GM23248 (cell line): Measurements from ENCODE around the gene SMIM13. TPM values are rescaled to one million over a fixed set of nuclear protein-coding genes. Genes with fewer than 3 reads are reported as not detected.
A peak's percentile ranks its signal among the peaks of the same experiment; 100 is the strongest.

Experiments
- DNase-seq: peaks from one replicate; pipeline ENCODE4 v3.0.0-alpha.2; 2015
- H2AFZ ChIP-seq: fragments of 200-600 bp; sonication (generic); 2 replicates; pipeline ENCODE4 v1.6.1; 2016; ENCODE audit warnings: antibody characterized with exemption
- H3F3A ChIP-seq: fragments of 200-600 bp; sonication (generic); 2 replicates; pipeline ENCODE4 v1.6.1; 2016; ENCODE audit warnings: mild to moderate bottlenecking, antibody characterized with exemption, mixed run types; ENCODE audit not compliant: insufficient read depth
- H3K27ac ChIP-seq: fragments of 200-600 bp; sonication (generic); 2 replicates; pipeline ENCODE4 v1.5.1; 2016; ENCODE audit warnings: mild to moderate bottlenecking
- H3K27me3 ChIP-seq: fragments of 200-600 bp; sonication (generic); replicated peaks from 2 replicates; pipeline ENCODE4 v1.6.1; 2016; ENCODE audit warnings: mild to moderate bottlenecking; ENCODE audit not compliant: insufficient read depth
- H3K36me3 ChIP-seq: fragments of 200-600 bp; sonication (generic); 2 replicates; pipeline ENCODE4 v1.6.1; 2016; ENCODE audit warnings: low read depth, mild to moderate bottlenecking
- H3K4me1 ChIP-seq: fragments of 200-600 bp; sonication (generic); 2 replicates; pipeline ENCODE4 v1.6.1; 2016; ENCODE audit warnings: mild to moderate bottlenecking; ENCODE audit not compliant: insufficient read depth
- H3K4me2 ChIP-seq: fragments of 200-600 bp; sonication (generic); one replicate; pipeline ENCODE4 v1.6.1; 2016; ENCODE audit warnings: mild to moderate bottlenecking; ENCODE audit not compliant: unreplicated experiment
- H3K4me3 ChIP-seq: fragments of 200-600 bp; sonication (generic); 2 replicates; pipeline ENCODE4 v1.5.1; 2016; ENCODE audit warnings: mild to moderate bottlenecking
- H3K79me2 ChIP-seq: fragments of 200-600 bp; sonication (generic); 2 replicates; pipeline ENCODE4 v1.6.1; 2016; ENCODE audit warnings: mild to moderate bottlenecking; ENCODE audit not compliant: insufficient read depth
- H3K9ac ChIP-seq: fragments of 200-600 bp; sonication (generic); 2 replicates; pipeline ENCODE4 v1.6.1; 2016; ENCODE audit warnings: mild to moderate bottlenecking
- H3K9me2 ChIP-seq: fragments of 200-600 bp; sonication (generic); 2 replicates; pipeline ENCODE4 v1.6.1; 2016; ENCODE audit warnings: mixed run types, mild to moderate bottlenecking, moderate library complexity; ENCODE audit not compliant: insufficient read depth
- H3K9me3 ChIP-seq: fragments of 200-600 bp; sonication (generic); one replicate; pipeline ENCODE4 v1.6.1; 2017; ENCODE audit warnings: low read depth
- H4K20me1 ChIP-seq: fragments of 200-600 bp; sonication (generic); 2 replicates; pipeline ENCODE4 v1.6.0; 2016; ENCODE audit not compliant: insufficient read depth
- EZH2 ChIP-seq: fragments of 200-600 bp; sonication (generic); IDR thresholded peaks from 2 replicates; pipeline ENCODE4 v1.6.1; 2018; ENCODE audit warnings: antibody characterized with exemption, mild to moderate bottlenecking; ENCODE audit not compliant: insufficient read depth, poor library complexity, severe bottlenecking
- EZH2phosphoT487 ChIP-seq: fragments of 200-600 bp; sonication (generic); IDR thresholded peaks from 2 replicates; pipeline ENCODE4 v1.6.1; 2018; ENCODE audit warnings: antibody characterized with exemption, moderate library complexity, mild to moderate bottlenecking, low read depth; ENCODE audit not compliant: insufficient read depth
- WGBS, 2 experiments: methylation state at CpG; one replicate each; pipeline ENCODE4 v1.1.6; 2015 to 2017; ENCODE audit warnings: low lambda C conversion rate in 2 of 2, low coverage in 1 of 2; ENCODE audit errors: missing lambda C conversion rate in 2 of 2; 5-methylcytosine and 5-hydroxymethylcytosine counted together
- in situ Hi-C: fragments of 300-500 bp; cut with MboI; formaldehyde crosslinking; loops from 2 replicates; pipeline ENCODE4 v1.15.0; 2020
- polyA plus RNA-seq: library from polyadenylated mRNA; unstranded; fragments of >200 nt; fragmentation: Nextera tagmentation; extraction: Ambion mirVana; gene quantifications from 2 replicates; pipeline ENCODE4 v1.2.1, GENCODE V29; 2016
- total RNA-seq: library from RNA; depleted of rRNA; stranded (reverse); fragments of >200 nt; shearing (Covaris generic); gene quantifications from 2 replicates; pipeline ENCODE4 v1.2.3, GENCODE V29; 2014

SMIM13 gene
- total and polyA plus RNA-seq, 2 experiments from 2014 or later, result 5.1 to 11.3 TPM

- peaks cover 9% of the 10 kb centered on the region for H3K4me1 ChIP-seq
- DNase-seq, result peak; percentile 4
- H3K27ac ChIP-seq, result no peak overlapping the region
- no peaks in the 10 kb centered on the region for H3K36me3 ChIP-seq
- no peak overlapping the region for H3K4me3 ChIP-seq
- WGBS, 2 experiments, result 95 to 98% methylated on average over 4 of the region's 4 CpGs
- H4K20me1 ChIP-seq, result peaks cover 15% of the 10 kb centered on the region; the same call in 1 of the 2 replicates
- peaks cover 98% of the 10 kb centered on the region for H3K79me2 ChIP-seq
- in situ Hi-C loops, result no loop called here
- H2AFZ ChIP-seq, result no peak overlapping the region
- no peak overlapping the region for H3K9ac ChIP-seq
- no peak overlapping the region for H3K4me2 ChIP-seq
- H3K9me3 ChIP-seq, result no peaks in the 10 kb centered on the region
- TF ChIP-seq EZH2 (no peak), EZH2phosphoT487 (no peak)
- H3K9me2 ChIP-seq, result no peaks in the 10 kb centered on the region
- no peaks in the 10 kb centered on the region for H3K27me3 ChIP-seq
- H3F3A ChIP-seq, result peaks cover 8% of the 10 kb centered on the region; the same call in 1 of the 2 replicates
Measured at GRCh38 chr6:11120271-11121005, 26.8 kb downstream of the SMIM13 start.

- no peak overlapping the region for H3K4me3 ChIP-seq
- no peaks in the 10 kb centered on the region for H3K36me3 ChIP-seq
- no peaks in the 10 kb centered on the region for H3K4me1 ChIP-seq
- H4K20me1 ChIP-seq, result peaks cover 15% of the 10 kb centered on the region; the same call in 1 of the 2 replicates
- H3K79me2 ChIP-seq, result peaks cover 98% of the 10 kb centered on the region
- no peak overlapping the region for H2AFZ ChIP-seq
- no peak for DNase-seq
- H3K27ac ChIP-seq, result no peak overlapping the region
- H3K4me2 ChIP-seq, result no peak overlapping the region
- H3F3A ChIP-seq, result no peaks in the 10 kb centered on the region
- in situ Hi-C loops, result no loop called here
- no peaks in the 10 kb centered on the region for H3K9me3 ChIP-seq
- H3K27me3 ChIP-seq, result no peaks in the 10 kb centered on the region
- TF ChIP-seq EZH2, result no peak
- no peak for TF ChIP-seq EZH2phosphoT487
- H3K9me2 ChIP-seq, result no peaks in the 10 kb centered on the region
- H3K9ac ChIP-seq, result no peak overlapping the region
- WGBS, 2 experiments, result 86 to 89% methylated on average over 2 of the region's 2 CpGs
Measured at GRCh38 chr6:11121851-11122250, 28.2 kb downstream of the SMIM13 start.

DNA sequence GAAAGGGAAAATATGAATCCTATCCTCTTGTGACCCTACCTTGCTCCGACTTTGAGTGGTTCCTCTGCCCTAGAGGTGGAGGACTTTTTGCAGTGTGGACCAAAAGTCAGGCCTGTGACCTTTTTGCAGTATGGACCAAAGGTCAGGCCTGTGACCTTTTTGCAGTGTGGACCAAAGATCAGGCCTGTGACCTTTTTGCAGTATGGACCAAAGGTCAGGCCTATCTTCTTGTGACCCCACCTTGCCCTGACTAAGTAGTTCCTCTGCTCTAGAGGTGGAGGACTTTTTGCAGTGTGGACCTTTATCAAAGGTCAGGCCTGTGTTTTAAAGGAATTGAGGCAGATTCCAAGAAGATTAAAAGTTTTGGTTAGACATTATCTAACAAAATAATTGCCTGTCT, 28.7 kb downstream of the SMIM13 start:
- H3K4me2 ChIP-seq, result no peak overlapping the region
- in situ Hi-C loops, result no loop called here
- H3K4me3 ChIP-seq, result no peak overlapping the region
- H3K27me3 ChIP-seq, result no peaks in the 10 kb centered on the region
- no peak overlapping the region for H3K9ac ChIP-seq
- no peak overlapping the region for H3K27ac ChIP-seq
- no peaks in the 10 kb centered on the region for H3K4me1 ChIP-seq
- TF ChIP-seq EZH2 (no peak), EZH2phosphoT487 (no peak)
- peaks cover 100% of the 10 kb centered on the region for H3K79me2 ChIP-seq
- no peaks in the 10 kb centered on the region for H3F3A ChIP-seq
- no peak overlapping the region for H2AFZ ChIP-seq
- H3K9me3 ChIP-seq, result no peaks in the 10 kb centered on the region
- no peak for DNase-seq
- H3K36me3 ChIP-seq, result no peaks in the 10 kb centered on the region
- H3K9me2 ChIP-seq, result no peaks in the 10 kb centered on the region
- WGBS, 2 experiments, result 97 to 100% methylated on average over 1 of the region's 1 CpG
- peaks cover 14% of the 10 kb centered on the region; the same call in 1 of the 2 replicates for H4K20me1 ChIP-seq

GRCh38 chr6:11123978-11124377, 30.3 kb downstream of the SMIM13 start:
- TF ChIP-seq EZH2 (no peak), EZH2phosphoT487 (no peak)
- Histone ChIP-seq H3K9ac (no peak overlapping the region), H3K4me3 (no peak overlapping the region), H4K20me1 (peaks cover 6% of the 10 kb centered on the region; the same call in 1 of the 2 replicates), H3K4me2 (no peak overlapping the region), H3K27me3 (no peaks in the 10 kb centered on the region), H3F3A (no peaks in the 10 kb centered on the region), H3K27ac (no peak overlapping the region), H3K9me3 (no peaks in the 10 kb centered on the region), H3K79me2 (peaks cover 100% of the 10 kb centered on the region), H3K9me2 (no peaks in the 10 kb centered on the region), H2AFZ (no peak overlapping the region), H3K36me3 (no peaks in the 10 kb centered on the region), H3K4me1 (no peaks in the 10 kb centered on the region)
- in situ Hi-C loops, result no loop called here
- DNase-seq, result no peak
- 95 to 97% methylated on average over 2 of the region's 2 CpGs for WGBS, 2 experiments
